ENCODE measurements around the gene FIBP.

The FIBP gene

GRCh38 chr11:65888163-65888814 lies at the start of gene FIBP:
Gene FIBP (minus strand): TSS chr11:65888471. CDS start chr11:65888418, 53 bp downstream.
- peak; percentile 90 for DNase-seq (ENCODE audit: low spot score)

- no peak for DNase-seq (ENCODE audit: low spot score)
Measured at GRCh38 chr11:65937766-65938165, 49.5 kb upstream of the FIBP start.

- no peak for DNase-seq (ENCODE audit: low spot score)
Measured at GRCh38 chr11:65934014-65934413, 45.7 kb upstream of the FIBP start.

- no peak for DNase-seq (ENCODE audit: low spot score)
Measured at GRCh38 chr11:65932558-65932919, 44.3 kb upstream of the FIBP start.

GRCh38 chr11:65931773-65932557 lies 43.7 kb upstream of the FIBP start:
- no peak for DNase-seq (ENCODE audit: low spot score)

- DNase-seq (ENCODE audit: low spot score), result no peak
Measured at GRCh38 chr11:65928667-65929066, 40.4 kb upstream of the FIBP start.

- no peak for DNase-seq (ENCODE audit: low spot score)
Measured at GRCh38 chr11:65927904-65928397, 39.7 kb upstream of the FIBP start.

GRCh38 chr11:65925397-65925796 lies 37.1 kb upstream of the FIBP start:
- no peak for DNase-seq (ENCODE audit: low spot score)

- no peak for DNase-seq (ENCODE audit: low spot score)
Measured at GRCh38 chr11:65922565-65922964, 34.3 kb upstream of the FIBP start.

- no peak for DNase-seq (ENCODE audit: low spot score)
Measured at GRCh38 chr11:65921876-65922275, 33.6 kb upstream of the FIBP start.

- DNase-seq (ENCODE audit: low spot score), result no peak
Measured at GRCh38 chr11:65921033-65921555, 32.8 kb upstream of the FIBP start.

- DNase-seq (ENCODE audit: low spot score), result no peak
Measured at GRCh38 chr11:65920372-65920802, 32.1 kb upstream of the FIBP start.

GRCh38 chr11:65919573-65920371 lies 31.5 kb upstream of the FIBP start:
- DNase-seq (ENCODE audit: low spot score), result no peak

GRCh38 chr11:65919141-65919572 lies 30.9 kb upstream of the FIBP start, which contains the start of gene DRAP1:
Gene DRAP1 (plus strand): TSS chr11:65919426. CDS start chr11:65919502, 76 bp downstream.
- DNase-seq (ENCODE audit: low spot score), result peak; percentile 98

GRCh38 chr11:65918211-65919140 lies 30.2 kb upstream of the FIBP start, which contains the start of gene C11orf68:
Gene C11orf68 (minus strand): TSS chr11:65919062. CDS start chr11:65919031, 31 bp downstream.
- no peak for DNase-seq (ENCODE audit: low spot score)

- DNase-seq (ENCODE audit: low spot score), result no peak
Measured at GRCh38 chr11:65917434-65918210, 29.4 kb upstream of the FIBP start.

GRCh38 chr11:65917077-65917433 lies 28.8 kb upstream of the FIBP start:
- DNase-seq (ENCODE audit: low spot score), result no peak

- no peak for DNase-seq (ENCODE audit: low spot score)
Measured at GRCh38 chr11:65916391-65916790, 28.1 kb upstream of the FIBP start.

GRCh38 chr11:65915821-65916251 lies 27.6 kb upstream of the FIBP start:
- DNase-seq (ENCODE audit: low spot score), result peak; percentile 99

Measured in kidney capillary endothelial cell (primary cell).